HG02588 (cell line): ENCODE measurements around the gene DENND4A.
"Not testable (repeated sequence)": the region's sequence is repeated elsewhere in the genome, so short reads cannot be mapped to it uniquely, and the experiment has no call there.

Source experiments
- ATAC-seq: cut with Tn5 transposase; IDR thresholded peaks from one replicate; pipeline ENCODE4 v1.9.1; 2021; ENCODE audit warnings: mild to moderate bottlenecking, moderate library complexity; ENCODE audit not compliant: unreplicated experiment

DENND4A gene

GRCh38 chr15:65639509-65639908 is 152.6 kb downstream of the DENND4A start:
- no peak for ATAC-seq

- no peak for ATAC-seq
Measured at GRCh38 chr15:65638681-65639089, 153.4 kb downstream of the DENND4A start.

- ATAC-seq, result no peak
Measured at GRCh38 chr15:65638109-65638508, 154.0 kb downstream of the DENND4A start.

GRCh38 chr15:65634356-65634755 is 157.7 kb downstream of the DENND4A start:
- ATAC-seq, result no peak

- ATAC-seq, result no peak
Measured at GRCh38 chr15:65633752-65634151, 158.3 kb downstream of the DENND4A start.

GRCh38 chr15:65632780-65633375 is 159.2 kb downstream of the DENND4A start:
- no peak for ATAC-seq

- ATAC-seq, result no peak
Measured at GRCh38 chr15:65631503-65631902, 160.6 kb downstream of the DENND4A start.

GRCh38 chr15:65630760-65631159 is 161.3 kb downstream of the DENND4A start:
- no peak for ATAC-seq

GRCh38 chr15:65629548-65629947 is 162.5 kb downstream of the DENND4A start:
- ATAC-seq, result no peak

GRCh38 chr15:65626856-65627255 is 165.2 kb downstream of the DENND4A start:
- ATAC-seq, result no peak

GRCh38 chr15:65623103-65623502 is 169.0 kb downstream of the DENND4A start:
- no peak for ATAC-seq

- ATAC-seq, result no peak
Measured at GRCh38 chr15:65621638-65622037, 170.5 kb downstream of the DENND4A start, which contains the start of gene SLC24A1. TSS of gene SLC24A1 (plus strand) at chr15:65621938. CDS start at chr15:65624081, 2,143 bp downstream.

GRCh38 chr15:65620833-65621232 is 171.3 kb downstream of the DENND4A start:
- no peak for ATAC-seq

- no peak for ATAC-seq
Measured at GRCh38 chr15:65619626-65620290, 172.3 kb downstream of the DENND4A start.

- ATAC-seq, result no peak
Measured at GRCh38 chr15:65618560-65619109, 173.5 kb downstream of the DENND4A start.

GRCh38 chr15:65615887-65616286 is 176.2 kb downstream of the DENND4A start:
- not testable (repeated sequence) for ATAC-seq

- no peak for ATAC-seq
Measured at GRCh38 chr15:65612949-65613744, 178.9 kb downstream of the DENND4A start.

GRCh38 chr15:65612616-65612946 is 179.5 kb downstream of the DENND4A start:
- ATAC-seq, result no peak

GRCh38 chr15:65611888-65612615 is 180.0 kb downstream of the DENND4A start:
- no peak for ATAC-seq

GRCh38 chr15:65610871-65611718 is 181.0 kb downstream of the DENND4A start, which contains the start of gene INTS14:
TSS of gene INTS14 (minus strand) at chr15:65611131. CDS start at chr15:65607380, 3,751 bp downstream.
- ATAC-seq, result peak; percentile 96
